Cardiac muscle cell (in vitro differentiated cells and primary cell): Measurements from ENCODE around the gene CPLX4. TPM values are rescaled to one million over a fixed set of nuclear protein-coding genes. Genes with fewer than 3 reads are reported as not detected.
A peak's percentile ranks its signal among the peaks of the same experiment; 100 is the strongest.

Experiments
- DNase-seq, 2 donors: peaks; one replicate each; pipeline versions ENCODE4 v3.0.0 to v3.0.0-alpha.2; 2010 to 2017; ENCODE audit warnings: low read depth in 1 of 2, low spot score in 1 of 2
- H3K27ac ChIP-seq: fragments of 200-600 bp; sonication (generic); 2 replicates; pipeline ENCODE4 v1.5.1; 2016
- H3K27me3 ChIP-seq: fragments of 200-600 bp; sonication (generic); 2 replicates; pipeline ENCODE4 v1.6.0; 2016; ENCODE audit warnings: control low read depth
- H3K36me3 ChIP-seq: fragments of 200-600 bp; sonication (generic); 2 replicates; pipeline ENCODE4 v1.5.1; 2016; ENCODE audit warnings: control low read depth
- H3K4me1 ChIP-seq: fragments of 200-600 bp; sonication (generic); 2 replicates; pipeline ENCODE4 v1.8.1; 2017; ENCODE audit warnings: low read depth, mild to moderate bottlenecking, mixed run types
- H3K4me3 ChIP-seq: fragments of 200-600 bp; sonication (generic); 2 replicates; pipeline ENCODE4 v1.5.1; 2016; ENCODE audit warnings: mild to moderate bottlenecking
- H3K9me3 ChIP-seq: fragments of 200-600 bp; sonication (generic); 2 replicates; pipeline ENCODE4 v1.5.1; 2017; ENCODE audit warnings: low read depth, mild to moderate bottlenecking, control low read depth
- polyA plus RNA-seq: library from polyadenylated mRNA; unstranded; fragments of >200 nt; fragmentation: Nextera tagmentation; extraction: Ambion mirVana; gene quantifications from 2 replicates; pipeline ENCODE4 v1.2.1, GENCODE V29; 2016
- total RNA-seq: library from RNA; depleted of rRNA; stranded (reverse); fragments of >200 nt; gene quantifications from 2 replicates; pipeline ENCODE4 v1.2.3, GENCODE V29; 2016
- TF ChIP-seq, protein P1 (sequence below): IDR thresholded peaks from 2 replicates; pipeline ENCODE4 v1.5.1; 2012; ENCODE audit warnings: low read depth, mild to moderate bottlenecking, low read length

The CPLX4 gene
- total and polyA plus RNA-seq, 2 experiments from 2014 or later, result not detected

DNA sequence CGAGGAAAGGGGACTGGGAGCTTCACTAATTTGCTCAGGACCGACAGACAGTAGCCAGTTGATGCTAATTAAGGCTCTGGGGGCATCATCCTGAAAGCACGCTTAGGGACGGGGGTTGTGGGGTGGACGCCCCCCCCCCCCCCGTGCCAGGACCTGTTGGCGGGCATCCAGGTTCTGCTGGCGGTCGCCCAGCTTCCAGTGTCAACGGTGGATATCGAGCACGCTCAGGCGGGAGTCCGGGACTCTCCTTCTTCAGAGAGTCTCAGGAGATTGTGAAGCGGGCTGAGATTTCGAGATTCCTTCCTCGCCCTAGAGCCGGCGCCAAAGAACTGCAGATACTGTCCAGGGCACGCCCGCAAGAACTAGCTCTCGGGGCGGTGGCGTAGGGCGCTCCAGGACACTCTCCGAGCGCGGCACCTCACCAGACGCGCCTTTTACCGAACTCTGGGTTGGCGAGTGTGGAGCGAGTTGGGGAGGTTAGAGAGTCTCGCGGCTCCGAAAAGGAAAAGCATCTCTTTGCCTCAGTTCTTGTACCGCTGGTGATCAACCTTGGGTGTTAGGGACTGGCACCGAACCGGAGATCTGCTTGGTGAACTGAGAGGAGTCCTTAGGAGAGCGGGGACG is 50.8 kb downstream of the CPLX4 start:
- TF ChIP-seq, protein P1, sequence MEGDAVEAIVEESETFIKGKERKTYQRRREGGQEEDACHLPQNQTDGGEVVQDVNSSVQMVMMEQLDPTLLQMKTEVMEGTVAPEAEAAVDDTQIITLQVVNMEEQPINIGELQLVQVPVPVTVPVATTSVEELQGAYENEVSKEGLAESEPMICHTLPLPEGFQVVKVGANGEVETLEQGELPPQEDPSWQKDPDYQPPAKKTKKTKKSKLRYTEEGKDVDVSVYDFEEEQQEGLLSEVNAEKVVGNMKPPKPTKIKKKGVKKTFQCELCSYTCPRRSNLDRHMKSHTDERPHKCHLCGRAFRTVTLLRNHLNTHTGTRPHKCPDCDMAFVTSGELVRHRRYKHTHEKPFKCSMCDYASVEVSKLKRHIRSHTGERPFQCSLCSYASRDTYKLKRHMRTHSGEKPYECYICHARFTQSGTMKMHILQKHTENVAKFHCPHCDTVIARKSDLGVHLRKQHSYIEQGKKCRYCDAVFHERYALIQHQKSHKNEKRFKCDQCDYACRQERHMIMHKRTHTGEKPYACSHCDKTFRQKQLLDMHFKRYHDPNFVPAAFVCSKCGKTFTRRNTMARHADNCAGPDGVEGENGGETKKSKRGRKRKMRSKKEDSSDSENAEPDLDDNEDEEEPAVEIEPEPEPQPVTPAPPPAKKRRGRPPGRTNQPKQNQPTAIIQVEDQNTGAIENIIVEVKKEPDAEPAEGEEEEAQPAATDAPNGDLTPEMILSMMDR, result no peak
- H3K4me1 ChIP-seq, result no peaks in the 10 kb centered on the region
- H3K27ac ChIP-seq, result no peak overlapping the region
- H3K36me3 ChIP-seq, result no peaks in the 10 kb centered on the region
- DNase-seq, result peak in 1 of 2 donors; percentile 18
- H3K27me3 ChIP-seq, result peaks cover 100% of the 10 kb centered on the region
- no peak overlapping the region for H3K4me3 ChIP-seq
- no peaks in the 10 kb centered on the region for H3K9me3 ChIP-seq

DNA sequence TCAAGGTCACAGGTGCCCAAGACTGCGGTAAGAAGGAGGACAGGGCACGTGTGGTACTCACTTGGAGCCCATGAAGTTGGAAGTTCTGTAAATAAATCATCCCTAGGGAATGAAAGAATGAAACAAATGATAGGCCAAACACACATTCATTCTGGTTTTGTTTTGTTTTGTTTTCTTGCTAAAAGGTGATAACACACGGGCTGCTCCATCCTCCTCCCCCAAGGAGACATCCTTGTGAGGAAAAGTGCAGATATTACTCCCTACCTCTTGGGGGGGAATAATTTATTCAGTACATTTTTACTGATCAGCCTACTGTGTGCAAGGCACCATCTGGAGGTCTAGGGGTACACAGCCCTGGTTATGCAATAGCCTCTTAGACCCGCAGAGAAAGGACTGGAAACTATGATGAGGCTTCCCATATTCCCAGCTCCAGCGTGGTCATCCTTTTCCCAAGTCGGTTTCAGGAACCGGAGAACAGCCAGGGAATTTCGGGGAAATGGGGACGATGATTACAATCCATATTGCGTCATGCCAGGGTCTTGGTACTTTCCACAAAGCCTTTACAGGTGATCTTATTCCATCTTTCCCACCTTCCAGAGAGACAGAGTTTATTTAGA is 51.5 kb downstream of the CPLX4 start:
- Histone ChIP-seq H3K4me3 (no peak overlapping the region), H3K27me3 (peaks cover 97% of the 10 kb centered on the region), H3K4me1 (no peaks in the 10 kb centered on the region), H3K36me3 (no peaks in the 10 kb centered on the region), H3K27ac (no peak overlapping the region), H3K9me3 (no peaks in the 10 kb centered on the region)
- DNase-seq, result no peak
- TF ChIP-seq, protein P1, result no peak

DNA sequence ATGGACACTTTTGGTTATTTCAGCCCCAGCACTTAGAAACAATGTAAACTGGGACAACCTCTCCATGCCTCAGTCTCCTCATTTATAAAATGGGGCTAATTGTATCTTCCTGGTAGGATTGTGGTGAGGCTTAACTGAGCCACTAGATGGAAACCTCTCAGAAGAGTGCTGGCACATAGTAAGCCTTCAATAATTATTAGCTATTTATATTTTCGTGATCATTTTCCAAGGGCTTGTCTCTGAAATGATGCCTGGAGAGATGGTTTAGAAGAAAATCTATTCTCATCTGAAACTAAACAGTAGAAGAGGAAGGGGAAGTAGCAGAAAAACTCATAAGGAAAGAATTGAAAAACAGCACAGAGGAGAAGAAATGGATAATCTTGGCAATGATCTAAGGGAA is 52.0 kb downstream of the CPLX4 start:
- H3K27me3 ChIP-seq, result peaks cover 91% of the 10 kb centered on the region
- H3K27ac ChIP-seq, result no peak overlapping the region
- no peaks in the 10 kb centered on the region for H3K9me3 ChIP-seq
- H3K4me3 ChIP-seq, result no peak overlapping the region
- DNase-seq, result no peak
- no peaks in the 10 kb centered on the region for H3K36me3 ChIP-seq
- no peaks in the 10 kb centered on the region for H3K4me1 ChIP-seq
- TF ChIP-seq, protein P1, result no peak

DNA sequence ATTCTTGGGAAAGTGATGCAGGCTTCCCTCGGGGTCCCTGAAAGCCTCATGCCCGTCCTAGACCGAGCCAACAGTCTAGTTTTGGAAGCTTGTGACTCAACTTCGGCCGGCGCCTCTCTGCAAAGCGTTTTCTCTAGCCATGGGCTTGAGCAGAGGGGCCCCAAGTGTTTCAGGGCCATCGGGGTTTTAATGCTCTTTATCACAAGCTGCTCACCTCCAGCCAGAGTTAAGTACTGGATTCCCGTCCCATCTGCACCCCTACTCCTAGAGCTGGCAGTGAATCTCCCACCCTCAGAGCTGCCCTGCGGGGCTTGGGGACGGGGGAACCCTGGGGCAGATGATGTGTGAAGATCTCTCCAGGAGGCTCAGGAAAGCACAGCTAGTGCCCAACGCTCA is 52.5 kb downstream of the CPLX4 start:
- Histone ChIP-seq H3K36me3 (no peaks in the 10 kb centered on the region), H3K4me3 (no peak overlapping the region), H3K4me1 (no peaks in the 10 kb centered on the region), H3K27me3 (peaks cover 86% of the 10 kb centered on the region), H3K27ac (no peak overlapping the region), H3K9me3 (no peaks in the 10 kb centered on the region)
- TF ChIP-seq, protein P1, result no peak
- no peak for DNase-seq

DNA sequence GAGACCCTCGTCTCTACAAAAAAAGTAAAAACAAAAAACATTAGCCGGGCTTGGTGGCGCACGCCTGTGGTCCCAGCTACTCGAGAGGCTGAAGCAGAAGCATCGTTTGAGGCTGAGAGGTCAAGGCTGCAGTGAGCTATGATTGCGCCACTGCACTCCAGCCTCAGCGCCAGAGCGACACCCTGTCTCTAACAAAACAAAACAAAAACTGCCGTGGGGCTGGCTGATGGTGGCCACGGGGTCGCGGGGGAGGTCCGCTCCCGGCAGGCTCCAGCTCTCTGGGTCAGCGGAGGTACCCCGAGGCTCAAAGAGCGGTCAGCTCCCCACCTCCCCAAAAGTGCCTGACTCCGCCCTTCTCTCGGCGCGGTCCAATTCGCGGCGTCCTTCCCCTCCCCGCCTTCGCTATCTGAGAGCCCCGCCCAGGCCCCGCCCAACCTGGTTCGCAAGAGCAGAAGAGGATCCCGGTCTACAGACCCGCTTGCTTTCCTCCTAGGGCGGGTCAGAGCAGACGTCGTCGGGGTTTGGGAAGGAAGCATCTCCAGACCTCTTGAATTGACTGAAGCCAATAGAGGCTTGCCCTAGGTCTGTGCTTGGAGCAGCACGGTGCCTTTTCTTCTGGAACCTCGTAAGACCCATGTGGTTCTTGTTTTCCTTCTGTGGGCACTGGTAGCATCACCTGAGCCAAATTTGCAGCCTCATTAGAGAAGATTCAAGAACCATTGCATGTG is 53.0 kb downstream of the CPLX4 start:
- Histone ChIP-seq H3K4me1 (no peaks in the 10 kb centered on the region), H3K9me3 (no peaks in the 10 kb centered on the region), H3K36me3 (no peaks in the 10 kb centered on the region), H3K27ac (no peak overlapping the region), H3K4me3 (peak overlapping the region; percentile 11), H3K27me3 (peaks cover 86% of the 10 kb centered on the region)
- DNase-seq, result peak in 1 of 2 donors; percentile 17
- TF ChIP-seq, protein P1, result no peak
